NCI-H774 (cell line): ENCODE results near the gene RHEB.

Experiments used
- DNase-seq: peaks from one replicate; lab custom pipeline; 2025; lab: John Stamatoyannopoulos, UW

Gene RHEB

DNA sequence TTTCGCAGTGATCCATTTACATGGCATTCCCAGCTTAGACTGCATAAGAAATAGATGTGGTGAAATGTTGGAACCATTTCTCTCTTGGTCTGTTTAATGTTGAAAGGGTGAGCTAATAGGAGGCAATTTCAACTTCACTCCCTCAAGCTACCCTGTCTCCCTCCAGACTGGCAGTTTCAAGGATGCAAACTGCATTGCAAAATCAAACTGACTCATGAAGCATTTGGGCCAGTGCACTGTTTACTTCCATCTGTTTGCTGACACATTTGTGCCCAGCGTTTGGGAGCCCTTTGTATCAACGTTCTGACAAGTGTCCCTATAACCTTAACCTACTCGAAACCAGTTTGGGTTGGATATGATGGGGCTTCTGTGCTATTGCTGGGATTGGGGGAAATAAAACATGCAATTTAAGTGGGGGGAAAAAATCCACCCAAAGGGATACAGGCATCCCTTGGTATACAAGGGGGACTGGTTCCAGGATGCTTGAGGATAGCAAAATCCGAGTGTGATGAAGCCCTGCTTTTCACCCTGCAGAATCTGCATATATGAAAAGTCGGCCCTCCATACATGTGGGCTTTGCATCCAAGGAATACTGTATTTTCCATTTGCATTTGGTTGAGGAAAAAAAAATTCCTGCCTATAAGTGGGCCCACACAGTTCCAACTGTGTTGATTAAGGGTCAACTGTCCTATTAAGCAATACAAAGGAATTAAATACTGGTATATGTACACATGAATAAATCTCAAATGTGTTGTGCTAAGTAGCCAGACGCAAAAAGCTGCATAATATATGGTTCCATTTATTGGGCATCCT is 15.6 kb downstream of the RHEB start:
- no peak for DNase-seq

DNA sequence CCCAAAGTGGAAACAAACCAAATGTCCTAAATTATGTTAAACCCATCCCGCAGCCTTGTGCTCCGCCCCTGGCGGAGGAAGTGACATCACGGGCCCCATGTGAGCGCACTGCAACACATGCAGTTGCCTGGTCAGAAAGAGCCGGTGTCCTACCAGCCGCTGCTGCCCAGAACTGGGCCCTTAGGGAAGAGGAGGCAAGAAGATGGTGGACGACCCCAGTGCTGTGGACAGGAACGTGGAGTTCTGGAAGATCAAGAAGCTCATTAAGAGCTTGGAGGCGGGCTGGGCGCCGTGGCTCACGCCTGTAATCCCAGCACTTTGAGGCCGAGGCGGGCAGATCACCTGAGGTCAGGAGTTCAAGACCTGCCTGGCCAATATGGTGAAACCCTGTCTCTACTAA is 18.0 kb downstream of the RHEB start:
- no peak for DNase-seq

DNA sequence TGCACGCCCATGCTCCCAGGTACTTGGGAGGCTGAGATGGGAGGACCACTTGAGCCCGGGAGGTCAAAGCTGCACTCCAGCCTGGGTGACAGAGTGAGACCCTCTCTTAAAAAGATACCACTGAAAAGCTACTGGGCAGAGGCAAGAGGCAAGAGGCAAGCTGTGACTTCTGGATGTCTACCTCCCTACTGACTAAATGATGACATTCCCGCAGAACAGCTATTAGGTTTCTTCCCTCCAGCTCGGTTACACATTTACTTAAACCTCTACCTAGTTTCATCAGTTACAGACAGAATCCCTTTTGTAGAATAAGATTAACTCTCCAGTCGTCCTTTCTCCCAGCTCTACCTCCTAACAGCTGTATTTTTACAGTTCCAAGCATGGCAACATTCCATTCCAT is 21.2 kb downstream of the RHEB start:
- no peak for DNase-seq

DNA sequence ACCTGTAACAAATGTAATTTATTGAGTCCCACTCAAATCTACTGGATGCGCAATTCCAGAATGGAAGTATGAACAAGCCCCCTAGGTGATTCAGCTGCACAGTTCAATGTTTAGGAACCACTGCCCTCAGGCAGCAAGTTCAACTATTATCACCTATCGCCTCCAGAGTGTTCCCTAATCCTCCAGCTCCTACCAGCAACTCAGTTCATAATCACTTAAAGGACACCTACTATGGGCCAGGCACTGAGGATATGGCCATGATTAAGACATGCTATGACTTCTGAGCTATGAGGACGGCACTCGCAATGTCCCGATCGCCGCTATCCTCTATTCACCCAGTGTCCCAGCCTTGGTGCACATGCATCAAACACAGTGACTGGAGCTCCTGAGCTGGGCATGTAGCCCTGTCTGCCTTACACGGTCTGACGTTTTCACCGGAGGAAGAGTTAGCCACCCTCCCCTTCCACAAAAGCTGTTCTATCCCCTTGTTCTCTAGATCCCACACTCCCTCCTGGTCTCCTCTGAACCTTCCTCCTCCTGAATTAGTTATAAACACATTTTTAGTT is 22.3 kb downstream of the RHEB start:
- DNase-seq = no peak

DNA sequence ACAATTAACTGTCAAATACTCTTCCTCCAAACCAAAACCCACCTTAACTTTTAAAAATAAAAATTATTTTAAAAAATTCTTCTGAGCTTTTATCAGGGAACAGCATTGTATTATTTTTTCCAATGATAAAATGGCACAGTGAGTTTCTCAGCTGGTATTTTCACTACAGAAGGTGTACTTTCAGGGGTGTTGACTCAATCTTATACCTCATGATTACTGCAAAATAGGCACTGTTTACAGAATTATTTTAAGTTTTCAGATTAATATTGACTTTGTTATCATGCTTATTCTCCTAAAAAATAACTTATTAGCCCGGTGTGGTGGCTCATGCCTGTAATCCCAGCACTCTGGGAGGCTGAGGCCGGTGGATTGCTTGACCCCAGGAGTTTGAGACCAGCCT is 24.3 kb downstream of the RHEB start:
- no peak for DNase-seq

DNA sequence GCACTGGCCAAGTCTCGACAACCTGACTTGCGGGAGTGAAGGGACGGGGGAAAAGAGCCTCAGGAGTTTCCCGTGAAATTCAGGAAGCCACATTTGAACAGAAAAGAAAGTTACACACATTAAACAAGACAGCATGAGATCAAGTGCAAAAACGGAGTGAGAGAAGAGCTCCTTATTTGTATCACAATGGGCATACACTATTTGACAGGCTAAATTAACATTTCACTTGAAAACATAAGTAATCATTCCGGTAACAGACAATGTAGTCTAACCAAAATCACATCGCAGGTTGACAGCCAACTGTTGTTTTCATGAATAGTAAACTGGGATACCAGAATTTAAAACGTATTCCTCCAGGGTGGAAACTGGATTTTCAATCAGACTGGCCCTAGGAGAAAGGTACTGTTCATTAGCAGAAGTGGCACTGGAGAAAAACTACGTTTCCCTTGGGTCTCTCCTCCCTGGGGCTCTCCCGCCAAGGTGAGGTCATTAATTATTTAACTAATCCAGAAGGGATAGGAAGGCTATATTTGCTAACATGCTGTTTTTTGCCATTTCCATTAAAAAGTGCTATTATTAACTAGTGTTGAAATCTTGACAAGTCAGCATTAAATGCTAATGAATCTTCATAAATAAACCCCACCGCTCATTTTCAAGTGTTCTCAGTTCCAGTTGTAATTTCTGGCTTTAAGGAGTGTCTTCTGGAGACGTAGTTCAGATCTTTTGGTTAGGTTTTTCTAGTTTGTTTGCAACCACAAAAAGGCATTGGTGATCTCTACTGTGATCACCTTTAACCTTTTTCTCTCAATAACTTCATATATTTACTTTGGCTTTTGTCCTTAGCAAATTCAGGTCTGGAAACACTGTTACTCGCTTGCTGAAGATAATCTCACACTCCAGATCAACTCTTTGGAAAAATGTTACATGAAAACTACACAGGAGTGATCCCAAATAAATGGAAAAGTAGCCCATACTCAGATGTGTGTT is 25.1 kb downstream of the RHEB start:
- no peak for DNase-seq

DNA sequence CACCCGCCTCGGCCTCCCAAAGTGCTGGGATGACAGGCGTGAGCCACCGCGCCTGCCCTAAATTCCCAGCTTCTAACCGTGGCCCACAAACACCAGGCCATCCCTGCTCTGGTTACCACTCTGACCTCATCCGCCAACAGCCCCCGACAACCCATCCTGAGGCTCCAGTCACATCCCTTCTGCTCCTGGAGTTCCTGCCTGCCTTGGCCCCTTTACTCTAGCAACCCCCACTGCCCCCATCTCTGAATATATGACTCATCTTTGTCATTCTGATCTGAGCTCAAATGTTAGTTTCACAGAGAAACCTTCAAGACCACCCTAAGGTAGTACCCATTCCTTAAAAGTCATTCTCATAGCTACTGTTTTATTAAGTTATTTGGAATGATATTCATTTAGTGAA is 26.6 kb downstream of the RHEB start:
- DNase-seq = no peak

DNA sequence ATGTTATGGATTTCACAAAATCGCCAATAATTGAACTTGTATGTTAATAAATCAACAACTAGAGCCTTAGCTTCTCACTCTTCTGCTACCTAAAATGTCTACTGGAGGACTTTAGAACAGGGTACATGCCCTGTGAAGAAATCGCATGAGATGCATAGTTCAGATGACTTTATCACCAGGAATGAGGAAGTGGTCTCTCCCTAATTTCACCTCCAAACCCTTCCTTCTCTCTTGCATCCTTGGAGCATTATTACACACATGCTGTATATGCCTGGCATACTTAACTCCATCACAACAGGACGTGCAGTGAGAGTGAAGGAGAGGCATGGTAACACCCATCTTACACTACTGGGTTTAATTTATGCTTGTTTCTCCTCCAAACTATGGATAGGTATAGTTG is 27.8 kb downstream of the RHEB start:
- no peak for DNase-seq

DNA sequence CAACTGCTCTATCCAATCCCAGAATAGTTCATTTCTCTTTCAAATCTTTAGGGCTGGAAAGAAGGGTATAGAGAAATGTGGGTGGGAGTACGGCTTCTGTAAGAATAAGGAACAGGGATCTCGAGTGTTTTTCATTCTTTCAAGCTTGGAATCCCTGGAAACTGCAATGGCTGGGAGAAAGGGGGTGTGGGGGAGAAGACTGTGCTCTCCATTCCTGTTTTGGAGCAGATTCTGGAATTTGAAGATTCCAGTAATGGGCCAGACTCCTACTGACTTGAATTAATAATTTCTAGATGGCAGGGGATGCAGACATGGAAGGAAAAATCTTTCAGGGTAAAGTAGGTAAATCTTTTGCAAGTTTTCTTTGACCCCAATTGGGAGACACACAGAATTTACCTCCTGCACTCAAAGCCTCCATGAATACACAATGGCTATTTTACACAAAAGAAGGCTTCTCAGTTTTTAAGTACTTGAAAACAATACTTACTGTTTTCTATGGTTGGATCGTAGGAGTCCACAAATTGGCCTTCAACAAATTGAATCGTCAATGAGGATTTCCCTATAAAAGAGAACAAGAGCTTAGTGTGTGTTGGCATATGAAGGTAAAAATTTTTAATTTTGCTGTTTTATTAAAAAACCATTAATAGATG is 29.1 kb downstream of the RHEB start:
- no peak for DNase-seq

DNA sequence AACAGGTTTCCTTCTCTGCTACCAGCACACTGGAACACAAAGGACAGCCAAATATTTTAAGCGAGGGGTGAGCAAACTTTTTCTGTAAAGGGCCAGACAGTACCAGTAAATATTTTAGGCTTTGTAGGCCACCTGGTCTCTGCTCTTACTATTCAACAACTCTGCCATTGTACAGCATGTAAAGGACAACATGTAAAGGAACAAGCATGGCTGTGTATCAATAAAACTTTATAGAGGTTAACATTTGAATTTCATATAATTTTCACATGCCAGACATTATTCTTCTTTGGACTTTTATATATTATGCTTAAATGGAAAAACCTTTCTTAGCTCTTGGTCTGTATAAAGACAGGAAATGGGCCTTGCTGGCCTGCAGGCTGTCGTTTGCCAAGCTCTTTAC is 30.2 kb downstream of the RHEB start:
- no peak for DNase-seq

DNA sequence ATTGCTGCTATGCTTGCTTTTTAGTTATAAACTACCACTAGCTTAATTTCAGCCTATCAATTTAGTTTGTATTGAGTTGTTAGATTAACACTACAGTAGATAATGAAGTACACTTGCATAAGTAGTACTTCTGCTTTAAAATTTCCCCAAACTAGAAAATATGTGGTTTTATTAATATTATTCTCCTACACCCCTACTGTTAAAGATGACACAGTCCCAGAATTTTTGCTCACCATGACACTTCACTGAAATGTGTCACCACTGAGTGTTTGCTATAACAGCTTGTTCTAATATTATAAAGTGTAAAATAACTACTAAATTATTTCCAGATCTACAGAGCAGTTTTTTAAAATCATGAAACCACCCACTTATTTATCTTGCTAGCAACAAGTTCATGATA is 31.6 kb downstream of the RHEB start:
- no peak for DNase-seq

DNA sequence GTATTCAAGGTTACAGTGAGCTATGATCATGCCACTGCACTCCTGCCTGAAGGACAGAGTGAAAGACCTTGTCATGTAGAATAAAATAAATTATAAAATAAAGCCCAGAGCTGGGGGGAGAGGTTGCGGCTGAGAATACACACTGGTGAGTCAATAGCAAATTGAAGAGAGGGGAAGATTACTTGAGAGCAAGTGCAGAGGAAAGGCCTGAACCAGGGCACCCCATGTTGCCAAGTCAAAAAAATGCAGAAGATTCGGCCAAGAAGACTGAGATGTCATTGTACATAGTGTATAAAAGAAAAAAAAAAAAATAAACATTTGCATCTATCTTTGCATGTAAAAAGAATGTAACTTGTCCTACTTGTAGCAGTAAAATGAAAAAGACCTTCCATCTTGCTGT is 32.5 kb downstream of the RHEB start:
- DNase-seq = no peak

DNA sequence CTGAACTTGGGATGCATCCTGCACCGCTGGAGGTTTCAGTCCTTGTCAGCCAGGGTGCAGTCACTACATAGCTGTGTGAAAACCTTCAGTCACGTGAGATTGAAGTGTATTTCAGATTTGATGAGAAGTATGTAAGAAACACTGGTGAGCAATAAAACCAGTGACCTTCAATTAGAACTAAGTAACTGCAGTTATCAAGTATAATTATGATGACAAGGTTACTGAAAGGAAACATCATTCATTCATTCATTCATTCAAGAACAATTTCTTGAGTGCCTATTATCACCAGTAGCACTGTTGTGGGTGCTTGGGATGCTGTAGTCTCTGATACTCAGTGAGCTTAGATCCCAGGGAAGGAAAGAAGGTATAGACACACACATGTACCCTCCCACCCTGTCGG is 33.6 kb downstream of the RHEB start:
- DNase-seq = no peak

DNA sequence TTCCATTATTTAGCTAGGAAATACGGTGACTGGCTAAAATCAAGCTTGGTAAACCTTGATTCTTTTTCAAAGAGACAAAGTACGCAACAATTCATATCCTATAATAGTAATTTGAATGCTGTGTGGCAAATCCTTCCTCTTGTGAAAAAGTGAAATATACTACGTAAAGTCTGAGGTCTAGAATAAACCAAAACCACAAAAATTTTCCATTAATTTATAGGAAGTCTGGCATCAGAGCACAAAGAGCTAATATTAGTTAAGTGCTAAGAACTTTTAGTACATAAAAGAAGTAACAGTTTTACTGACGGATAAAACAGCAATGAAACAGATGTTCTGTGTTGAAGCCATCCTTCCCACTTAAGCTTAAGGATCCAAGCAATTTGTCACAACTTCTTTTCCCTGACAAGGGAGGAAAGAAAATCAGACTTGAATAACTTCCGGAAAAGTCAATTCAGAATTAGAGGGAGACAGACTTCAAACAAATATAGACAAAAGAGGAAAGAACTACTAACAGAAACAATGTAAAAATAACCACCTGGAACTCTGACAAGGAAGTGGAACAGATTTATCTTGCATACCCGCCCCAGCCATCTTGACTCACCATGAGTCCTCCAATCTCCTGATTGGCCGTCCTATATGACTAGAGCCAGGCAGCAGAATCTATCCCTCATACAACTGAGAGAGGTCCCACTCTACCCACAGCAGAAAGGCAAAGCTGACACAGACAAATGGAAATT is 34.6 kb downstream of the RHEB start:
- no peak for DNase-seq

DNA sequence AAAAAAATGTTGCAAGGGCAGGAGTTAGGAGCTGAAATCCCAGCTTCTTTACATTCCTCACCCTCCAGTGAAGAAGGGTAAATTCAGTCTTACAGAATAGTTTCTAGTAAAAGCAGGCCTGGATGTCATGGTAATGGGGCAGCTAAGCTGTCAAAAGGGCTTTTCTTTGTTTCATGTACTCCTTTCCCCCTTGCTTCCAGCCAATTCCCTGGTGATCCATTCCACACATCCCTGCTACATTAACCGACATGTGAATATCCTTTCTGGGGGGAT is 36.0 kb downstream of the RHEB start:
- no peak for DNase-seq

DNA sequence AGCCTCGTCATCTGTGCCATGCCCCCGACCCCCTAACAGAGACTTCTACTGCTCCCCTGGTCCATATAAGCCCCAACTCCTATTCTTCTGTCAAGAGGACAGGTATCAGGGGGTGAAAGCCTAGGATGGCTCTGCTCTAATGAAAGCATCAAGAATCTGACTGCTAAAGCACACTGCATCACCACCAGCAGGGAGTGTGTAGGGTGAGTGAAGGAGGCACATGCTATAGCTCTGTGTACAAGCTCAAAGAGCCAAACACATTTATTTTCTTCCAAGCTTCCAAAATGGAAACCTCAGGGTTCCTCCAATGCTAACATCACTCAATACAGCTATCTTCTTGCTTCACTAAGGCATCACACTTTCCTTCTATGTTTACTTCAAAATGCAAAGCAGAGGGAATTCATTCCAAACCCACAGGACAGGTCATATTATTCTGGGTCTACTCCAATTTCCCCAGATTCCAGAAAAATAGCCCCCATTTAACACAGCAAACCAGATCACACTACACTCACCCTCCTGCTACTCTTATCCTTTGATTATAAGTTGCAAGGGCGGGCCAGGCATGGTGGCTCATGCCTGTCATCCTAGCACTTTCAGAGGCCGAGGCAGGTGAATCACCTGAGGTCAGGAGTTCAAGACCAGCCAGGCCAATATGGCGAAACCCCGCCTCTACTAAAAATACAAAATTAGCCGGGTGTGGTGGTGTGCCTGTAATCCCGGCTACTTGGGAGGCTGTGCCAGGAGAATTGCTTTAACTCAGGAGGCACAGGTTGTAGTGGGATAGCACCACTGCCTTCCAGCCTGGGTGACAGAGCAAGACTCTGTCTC is 36.6 kb downstream of the RHEB start:
- DNase-seq = no peak

DNA sequence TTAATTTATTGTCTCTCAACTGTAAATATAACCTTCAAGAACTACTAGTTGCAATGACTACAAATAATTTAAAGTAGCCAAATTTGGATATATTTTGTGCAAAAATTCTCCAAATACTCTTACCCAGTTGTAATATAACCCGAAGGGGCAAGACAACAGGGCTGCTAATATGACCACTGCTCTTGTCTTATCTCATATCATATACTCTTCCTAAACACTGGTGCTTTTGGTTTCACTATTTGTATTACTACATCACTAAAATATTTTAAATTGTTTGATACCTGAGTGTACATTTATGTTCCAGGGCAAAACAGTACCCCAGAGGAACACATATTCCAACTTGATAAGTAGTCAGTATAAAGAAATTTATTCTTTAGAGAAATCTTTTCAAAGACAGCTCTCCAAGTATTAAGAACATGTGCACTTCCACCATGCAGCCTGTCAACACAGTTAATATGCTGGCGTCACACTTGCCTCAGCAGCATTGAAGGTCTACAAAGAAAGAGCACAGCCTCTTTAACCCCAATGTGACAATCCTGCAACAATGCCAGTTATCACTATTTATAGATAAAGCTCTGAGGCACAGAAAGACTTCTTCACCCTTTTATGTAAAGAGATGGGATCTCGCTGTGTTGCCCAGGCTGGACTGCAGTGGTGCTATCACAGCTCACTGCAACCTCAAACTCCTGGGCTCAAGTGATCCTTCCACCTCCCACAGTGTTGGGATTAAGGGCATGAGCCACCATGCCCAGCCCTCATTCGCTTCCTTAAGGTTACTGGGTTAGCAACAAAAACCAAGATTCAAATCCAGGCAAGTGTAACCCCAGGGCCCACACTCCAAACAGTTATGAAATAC is 37.8 kb downstream of the RHEB start:
- no peak for DNase-seq

DNA sequence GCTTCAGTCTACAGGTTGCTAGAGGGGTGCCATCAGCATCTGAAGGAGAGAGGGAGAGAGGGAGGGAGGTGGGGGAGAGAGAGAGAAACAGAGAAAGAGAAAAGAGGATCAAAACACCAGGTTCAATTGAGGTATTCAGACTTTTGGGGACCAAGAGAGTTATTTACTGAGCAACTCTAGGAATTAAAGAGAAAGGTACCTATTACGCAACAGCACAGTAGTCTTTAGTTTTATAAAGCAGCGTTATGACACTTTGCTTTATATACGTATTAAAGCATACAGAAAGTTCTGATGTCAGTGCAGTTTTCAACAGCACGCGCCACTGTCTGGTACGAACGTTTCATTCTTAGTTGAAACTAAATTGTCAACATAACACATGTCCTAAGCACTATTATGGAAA is 41.8 kb downstream of the RHEB start:
- no peak for DNase-seq

DNA sequence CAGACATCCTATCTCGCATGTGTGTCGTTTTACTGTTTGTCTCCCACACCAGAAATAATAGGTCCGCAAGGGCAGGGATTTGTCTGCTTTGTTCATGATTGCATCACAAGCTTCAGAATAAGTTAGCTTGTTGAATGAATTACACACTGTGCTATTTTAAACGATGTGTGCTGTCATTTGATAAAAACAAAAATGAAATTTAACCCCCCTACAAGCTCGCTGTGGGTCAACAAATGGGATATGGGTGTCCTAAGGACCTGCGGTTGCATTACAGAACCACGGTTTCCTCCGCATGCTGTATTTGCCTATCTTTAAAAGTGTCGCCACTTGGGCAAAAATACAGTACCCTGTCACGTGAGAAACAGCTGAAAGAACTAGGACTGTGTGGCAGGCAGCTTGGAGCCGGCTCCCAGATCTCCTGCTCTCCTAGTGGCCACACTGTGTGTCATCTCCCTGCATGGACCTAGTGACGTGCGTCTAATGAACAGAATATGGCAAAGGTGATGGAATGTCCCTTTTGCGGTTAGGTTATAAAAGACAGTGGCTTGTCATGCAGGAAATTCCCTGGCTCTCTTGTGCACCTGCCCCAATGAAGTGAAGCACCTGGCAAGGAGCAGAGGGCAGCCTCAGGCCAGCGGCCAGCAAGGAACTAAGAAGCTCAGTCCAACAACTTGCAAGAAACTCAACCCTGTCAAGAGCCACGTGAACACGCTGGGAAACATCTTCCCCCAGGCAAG is 46.9 kb downstream of the RHEB start:
- no peak for DNase-seq
